Neural cell (in vitro differentiated cells): ENCODE measurements around the gene PLXNA4.
A peak's percentile ranks its signal among the peaks of the same experiment; 100 is the strongest.

Source experiments
- CTCF ChIP-seq: fragments of 450-650 bp; IDR thresholded peaks from 2 replicates; pipeline ENCODE4 v1.5.1; 2014; ENCODE audit warnings: antibody characterized with exemption, mild to moderate bottlenecking, moderate library complexity; ENCODE audit not compliant: poor library complexity, severe bottlenecking
- EP300 ChIP-seq: fragments of 450-650 bp; conservative IDR thresholded peaks from 2 replicates; pipeline ENCODE4 v1.6.1; 2014; ENCODE audit warnings: antibody characterized with exemption, mild to moderate bottlenecking, moderate library complexity; ENCODE audit not compliant: poor library complexity, severe bottlenecking
- EZH2 ChIP-seq: fragments of 200-600, 300-800 bp; shearing (Covaris generic), sonication (generic); IDR thresholded peaks from 2 replicates; pipeline ENCODE4 v1.6.1; 2014; ENCODE audit warnings: antibody characterized with exemption, low read length, borderline replicate concordance, mild to moderate bottlenecking; ENCODE audit not compliant: insufficient read depth, poor library complexity, severe bottlenecking
- MXI1 ChIP-seq: fragments of 450-650 bp; conservative IDR thresholded peaks from 2 replicates; pipeline ENCODE4 v1.6.1; 2014; ENCODE audit warnings: antibody characterized with exemption, mild to moderate bottlenecking; ENCODE audit not compliant: poor library complexity, severe bottlenecking
- POLR2AphosphoS5 ChIP-seq: IDR thresholded peaks from 2 replicates; pipeline ENCODE4 v1.6.1; 2012
- RAD21 ChIP-seq: fragments of 450-650 bp; conservative IDR thresholded peaks from 2 replicates; pipeline ENCODE4 v1.6.1; 2014; ENCODE audit warnings: antibody characterized with exemption, mild to moderate bottlenecking, moderate library complexity
- REST ChIP-seq: IDR thresholded peaks from 2 replicates; pipeline ENCODE4 v1.6.1; 2012; ENCODE audit warnings: borderline replicate concordance
- SMC3 ChIP-seq: fragments of 450-650 bp; conservative IDR thresholded peaks from 2 replicates; pipeline ENCODE4 v1.6.1; 2014; ENCODE audit warnings: antibody characterized with exemption, mild to moderate bottlenecking, moderate library complexity; ENCODE audit not compliant: poor library complexity
- TAF1 ChIP-seq: IDR thresholded peaks from 2 replicates; pipeline ENCODE4 v1.6.1; 2012; ENCODE audit warnings: low read depth

GRCh38 chr7:132110692-132111091 is 465.6 kb downstream of the PLXNA4 start:
- TF ChIP-seq MXI1 (no peak), CTCF (no peak), POLR2AphosphoS5 (peak; percentile 27), EP300 (peak; percentile 45), EZH2 (no peak), SMC3 (no peak), RAD21 (no peak), TAF1 (no peak), REST (peak; percentile 90)
